ENCODE measurements around the gene CDC42EP5.
A peak's percentile ranks its signal among the peaks of the same experiment; 100 is the strongest.
"Not testable (repeated sequence)": the region's sequence is repeated elsewhere in the genome, so short reads cannot be mapped to it uniquely, and the experiment has no call there.

Gene CDC42EP5

GRCh38 chr19:54502518-54503048 is 29.5 kb upstream of the CDC42EP5 start, which contains the start of gene LAIR2:
TSS of gene LAIR2 (plus strand) at chr19:54502831. CDS start at chr19:54502919, 88 bp downstream.
- Histone ChIP-seq H3K36me3 (ENCODE audit: control insufficient read depth, low read length) (no peaks in the 10 kb centered on the region), H3F3A (ENCODE audit: control insufficient read depth, insufficient read depth) (no peaks in the 10 kb centered on the region), H3K27ac (ENCODE audit: low read depth, low read length) (no peak within 1 kb of the TSS), H3K4me1 (ENCODE audit: control insufficient read depth, low read length) (peaks cover 25% of the 10 kb centered on the region), H4K20me1 (ENCODE audit: control insufficient read depth, insufficient read depth, low read depth, low read length) (no peaks in the 10 kb centered on the region), H3K9me3 (ENCODE audit: control insufficient read depth, insufficient read depth, low read length) (no peaks in the 10 kb centered on the region), H3K4me3 (ENCODE audit: low read length) (no peak within 1 kb of the TSS), H3K27me3 (ENCODE audit: control insufficient read depth, low read length) (peaks cover 14% of the 10 kb centered on the region), H3K79me2 (ENCODE audit: control insufficient read depth, low read length) (no peaks in the 10 kb centered on the region), H3K9me2 (replicated peaks; ENCODE audit: control insufficient read depth, low read length) (no peaks in the 10 kb centered on the region), H3K4me2 (ENCODE audit: low read length) (peak within 1 kb of the TSS; percentile 44)
- TF ChIP-seq EZH2phosphoT487 (IDR thresholded peaks at IDR 0.05; ENCODE audit: borderline replicate concordance, low read length) (no peak), CTCF (IDR thresholded peaks at IDR 0.05; ENCODE audit: low read depth, low read length, poor library complexity, severe bottlenecking) (no peak)

GRCh38 chr19:54498451-54498772 is 25.3 kb upstream of the CDC42EP5 start:
- H3K79me2 ChIP-seq (ENCODE audit: control insufficient read depth, low read length); H3K9me2 ChIP-seq (replicated peaks; ENCODE audit: control insufficient read depth, low read length); H3K36me3 ChIP-seq (ENCODE audit: control insufficient read depth, low read length); H3K9me3 ChIP-seq (ENCODE audit: control insufficient read depth, insufficient read depth, low read length); H3K4me3 ChIP-seq (ENCODE audit: low read length); H3F3A ChIP-seq (ENCODE audit: control insufficient read depth, insufficient read depth); H4K20me1 ChIP-seq (ENCODE audit: control insufficient read depth, insufficient read depth, low read depth, low read length); H3K27ac ChIP-seq (ENCODE audit: low read depth, low read length); H3K4me2 ChIP-seq (ENCODE audit: low read length): not testable (repeated sequence)
- peaks cover 26% of the 10 kb centered on the region for H3K27me3 ChIP-seq (ENCODE audit: control insufficient read depth, low read length)
- H3K4me1 ChIP-seq (ENCODE audit: control insufficient read depth, low read length) = peaks cover 11% of the 10 kb centered on the region

- not testable (repeated sequence) for H3K4me2 ChIP-seq (ENCODE audit: low read length); H3K4me1 ChIP-seq (ENCODE audit: control insufficient read depth, low read length); H3K4me3 ChIP-seq (ENCODE audit: low read length)
Observed at GRCh38 chr19:54497747-54498450, 24.8 kb upstream of the CDC42EP5 start.

GRCh38 chr19:54495284-54495683 is 22.2 kb upstream of the CDC42EP5 start:
- not testable (repeated sequence) for H3K4me2 ChIP-seq (ENCODE audit: low read length); H4K20me1 ChIP-seq (ENCODE audit: control insufficient read depth, insufficient read depth, low read depth, low read length); H3K4me1 ChIP-seq (ENCODE audit: control insufficient read depth, low read length); H3K9me2 ChIP-seq (replicated peaks; ENCODE audit: control insufficient read depth, low read length); H3K79me2 ChIP-seq (ENCODE audit: control insufficient read depth, low read length); H3K4me3 ChIP-seq (ENCODE audit: low read length); H3F3A ChIP-seq (ENCODE audit: control insufficient read depth, insufficient read depth); H3K27ac ChIP-seq (ENCODE audit: low read depth, low read length); H3K36me3 ChIP-seq (ENCODE audit: control insufficient read depth, low read length); H3K9me3 ChIP-seq (ENCODE audit: control insufficient read depth, insufficient read depth, low read length)
- H3K27me3 ChIP-seq (ENCODE audit: control insufficient read depth, low read length) = peaks cover 30% of the 10 kb centered on the region

More at GRCh38 chr19:54497747-54498450, 24.8 kb upstream of the CDC42EP5 start:
- not testable (repeated sequence) for H3K36me3 ChIP-seq (ENCODE audit: control insufficient read depth, low read length); H3K79me2 ChIP-seq (ENCODE audit: control insufficient read depth, low read length); H3F3A ChIP-seq (ENCODE audit: control insufficient read depth, insufficient read depth); H3K9me2 ChIP-seq (replicated peaks; ENCODE audit: control insufficient read depth, low read length); H3K9me3 ChIP-seq (ENCODE audit: control insufficient read depth, insufficient read depth, low read length); H4K20me1 ChIP-seq (ENCODE audit: control insufficient read depth, insufficient read depth, low read depth, low read length); H3K27ac ChIP-seq (ENCODE audit: low read depth, low read length)
- H3K27me3 ChIP-seq (ENCODE audit: control insufficient read depth, low read length) = peaks cover 29% of the 10 kb centered on the region

- no peaks in the 10 kb centered on the region for H3K79me2 ChIP-seq (ENCODE audit: control insufficient read depth, low read length)
- no peaks in the 10 kb centered on the region for H3K9me3 ChIP-seq (ENCODE audit: control insufficient read depth, insufficient read depth, low read length)
- no peak overlapping the region for H3K27ac ChIP-seq (ENCODE audit: low read depth, low read length)
- no peaks in the 10 kb centered on the region for H3K9me2 ChIP-seq (replicated peaks; ENCODE audit: control insufficient read depth, low read length)
- peaks cover 37% of the 10 kb centered on the region for H3K27me3 ChIP-seq (ENCODE audit: control insufficient read depth, low read length)
- no peaks in the 10 kb centered on the region for H3F3A ChIP-seq (ENCODE audit: control insufficient read depth, insufficient read depth)
- no peak overlapping the region for H3K4me2 ChIP-seq (ENCODE audit: low read length)
- H3K4me3 ChIP-seq (ENCODE audit: low read length) = no peak overlapping the region
- no peaks in the 10 kb centered on the region for H4K20me1 ChIP-seq (ENCODE audit: control insufficient read depth, insufficient read depth, low read depth, low read length)
- no peaks in the 10 kb centered on the region for H3K4me1 ChIP-seq (ENCODE audit: control insufficient read depth, low read length)
- no peak for TF ChIP-seq CTCF (IDR thresholded peaks at IDR 0.05; ENCODE audit: low read depth, low read length, poor library complexity, severe bottlenecking)
- no peak for TF ChIP-seq EZH2phosphoT487 (IDR thresholded peaks at IDR 0.05; ENCODE audit: borderline replicate concordance, low read length)
- H3K36me3 ChIP-seq (ENCODE audit: control insufficient read depth, low read length) = no peaks in the 10 kb centered on the region
Observed at GRCh38 chr19:54493967-54494585, 21.0 kb upstream of the CDC42EP5 start.

- not testable (repeated sequence) for H3F3A ChIP-seq (ENCODE audit: control insufficient read depth, insufficient read depth); H4K20me1 ChIP-seq (ENCODE audit: control insufficient read depth, insufficient read depth, low read depth, low read length); H3K9me2 ChIP-seq (replicated peaks; ENCODE audit: control insufficient read depth, low read length); H3K79me2 ChIP-seq (ENCODE audit: control insufficient read depth, low read length); H3K36me3 ChIP-seq (ENCODE audit: control insufficient read depth, low read length); H3K4me3 ChIP-seq (ENCODE audit: low read length); H3K9me3 ChIP-seq (ENCODE audit: control insufficient read depth, insufficient read depth, low read length); H3K27ac ChIP-seq (ENCODE audit: low read depth, low read length); H3K4me1 ChIP-seq (ENCODE audit: control insufficient read depth, low read length); H3K4me2 ChIP-seq (ENCODE audit: low read length)
- H3K27me3 ChIP-seq (ENCODE audit: control insufficient read depth, low read length) = peaks cover 39% of the 10 kb centered on the region
Observed at GRCh38 chr19:54493056-54493455, 20.0 kb upstream of the CDC42EP5 start.
